ENCODE measurements around the gene OGDH. TPM values are rescaled to one million over a fixed set of nuclear protein-coding genes. Genes with fewer than 3 reads are reported as not detected.
A peak's percentile ranks its signal among the peaks of the same experiment; 100 is the strongest.

Gene OGDH
- total and polyA plus RNA-seq, 2 of the 13 experiments (the other 11 are each of a cell fraction or from before 2014, with no cell fraction given) = 17.4 to 25.4 TPM

- TF ChIP-seq ZNF225 (CRISPR knock-in tag; IDR thresholded peaks at IDR 0.05) (no peak), MLXIP (CRISPR knock-in tag; IDR thresholded peaks at IDR 0.05; ENCODE audit: borderline replicate concordance) (no peak), CSRNP1 (CRISPR knock-in tag; IDR thresholded peaks at IDR 0.05) (no peak; the same call in 1 of the 2 replicates), NKX3-1 (CRISPR knock-in tag; IDR thresholded peaks at IDR 0.05) (no peak), ZNF790 (CRISPR knock-in tag; IDR thresholded peaks at IDR 0.05; ENCODE audit: borderline replicate concordance) (no peak), GATA4 (IDR thresholded peaks at IDR 0.05; ENCODE audit: borderline replicate concordance, low read depth) (peak; percentile 53; the same call in 1 of the 2 replicates), SMAD1 (CRISPR knock-in tag; IDR thresholded peaks at IDR 0.05; ENCODE audit: borderline replicate concordance, low read depth) (peak; percentile 76; the same call in 1 of the 2 replicates), KDM5A (IDR thresholded peaks at IDR 0.05; ENCODE audit: borderline replicate concordance, low read length) (peak; percentile 81; the same call in 1 of the 2 replicates), PLSCR1 (CRISPR knock-in tag; IDR thresholded peaks at IDR 0.05; ENCODE audit: borderline replicate concordance) (no peak), CHCHD3 (CRISPR knock-in tag; IDR thresholded peaks at IDR 0.05) (peak; percentile 69), PHF21A (CRISPR knock-in tag; IDR thresholded peaks at IDR 0.05) (peak; percentile 72; the same call in 1 of the 2 replicates), ZEB1 (IDR thresholded peaks at IDR 0.05; ENCODE audit: insufficient replicate concordance, low read depth) (no peak), ZSCAN12 (CRISPR knock-in tag; IDR thresholded peaks at IDR 0.05) (no peak), ZNF776 (CRISPR knock-in tag; IDR thresholded peaks at IDR 0.05) (peak; percentile 89; the same call in 1 of the 2 replicates), EZH2 (conservative IDR thresholded peaks at IDR 0.05; ENCODE audit: low read depth, low read length) (no peak), RARG (CRISPR knock-in tag; IDR thresholded peaks at IDR 0.05; ENCODE audit: low read depth) (no peak), ARHGAP35 (CRISPR knock-in tag; IDR thresholded peaks at IDR 0.05; ENCODE audit: borderline replicate concordance) (no peak), ZNF652 (CRISPR knock-in tag; IDR thresholded peaks at IDR 0.05; ENCODE audit: borderline replicate concordance, low read depth) (no peak), ZNF350 (CRISPR knock-in tag; IDR thresholded peaks at IDR 0.05; ENCODE audit: borderline replicate concordance, low read depth) (peak; percentile 46), ZNF577 (CRISPR knock-in tag; IDR thresholded peaks at IDR 0.05; ENCODE audit: borderline replicate concordance, low read depth) (no peak), MYPOP (CRISPR knock-in tag; IDR thresholded peaks at IDR 0.05) (0 out of 2 replicates have a peak, but pooled peaks have one; percentile 61), ZNF232 (CRISPR knock-in tag; IDR thresholded peaks at IDR 0.05; ENCODE audit: borderline replicate concordance) (no peak; the same call in 1 of the 2 replicates), NFATC3 (CRISPR knock-in tag; IDR thresholded peaks at IDR 0.05) (peak; percentile 29; the same call in 1 of the 2 replicates)
Observed at GRCh38 chr7:44606341-44607140, at the start of gene OGDH (continued).
